Peyer's patch (tissue), 4 donors: ENCODE results near the gene CALHM3.

ENCODE experiments used
- CTCF ChIP-seq, 6 experiments: fragments of 450-650 bp in 4 of 6; fragments of 200-600 bp in 2 of 6; sonication (generic) in 1 of 6; IDR thresholded peaks; one replicate each; pipeline ENCODE4 v1.5.1; 2017 to 2019; ENCODE audit warnings: antibody characterized with exemption in 6 of 6, mild to moderate bottlenecking in 3 of 6, moderate library complexity in 1 of 6
- POLR2A ChIP-seq, 2 donors: fragments of 450-650 bp; IDR thresholded peaks; one replicate each; pipeline ENCODE4 v1.5.1; 2017; ENCODE audit warnings: antibody characterized with exemption in 2 of 2, mild to moderate bottlenecking in 2 of 2, moderate library complexity in 2 of 2

- no peak for TF ChIP-seq CTCF (IDR thresholded peaks at IDR 0.05)
- TF ChIP-seq POLR2A (IDR thresholded peaks at IDR 0.05): no peak
Measured at GRCh38 chr10:103504181-103504783, 25.2 kb upstream of the CALHM3 start.
